HS-5 (cell line): ENCODE results near the gene B3GALT5.

ENCODE experiments used
- DNase-seq: peaks from one replicate; pipeline ENCODE4 v3.0.0-alpha.2; 2012; ENCODE audit warnings: low read depth

The B3GALT5 gene

GRCh38 chr21:39610703-39611102 is 2.0 kb upstream of the B3GALT5 start:
- no peak for DNase-seq

- no peak for DNase-seq
These were observed 1.1 kb upstream of the B3GALT5 start for GRCh38 chr21:39611551-39612190.

- DNase-seq = no peak
These were observed 548 bp downstream of the B3GALT5 start for GRCh38 chr21:39613041-39613934.

GRCh38 chr21:39616211-39616772 is 3.6 kb downstream of the B3GALT5 start:
- DNase-seq = no peak

- DNase-seq = no peak
These were observed 8.1 kb downstream of the B3GALT5 start for GRCh38 chr21:39620856-39621255.

- no peak for DNase-seq
These were observed 12.6 kb downstream of the B3GALT5 start for GRCh38 chr21:39625211-39625895.

GRCh38 chr21:39628385-39628784 is 15.6 kb downstream of the B3GALT5 start:
- no peak for DNase-seq

GRCh38 chr21:39630191-39630591 is 17.5 kb downstream of the B3GALT5 start:
- DNase-seq = peak; percentile 68

- DNase-seq = no peak
These were observed 18.1 kb downstream of the B3GALT5 start for GRCh38 chr21:39630827-39631226.

GRCh38 chr21:39631842-39632562 is 19.3 kb downstream of the B3GALT5 start:
- DNase-seq = no peak

- peak; percentile 54 for DNase-seq
These were observed 20.2 kb downstream of the B3GALT5 start for GRCh38 chr21:39632796-39633442.

GRCh38 chr21:39633770-39634181 is 21.0 kb downstream of the B3GALT5 start:
- DNase-seq = peak; percentile 93

GRCh38 chr21:39634507-39634906 is 21.8 kb downstream of the B3GALT5 start:
- DNase-seq = no peak

GRCh38 chr21:39637197-39637970 is 24.6 kb downstream of the B3GALT5 start:
- DNase-seq = no peak

GRCh38 chr21:39637971-39638240 is 25.2 kb downstream of the B3GALT5 start:
- DNase-seq = no peak

GRCh38 chr21:39638281-39638680 is 25.5 kb downstream of the B3GALT5 start:
- no peak for DNase-seq

- no peak for DNase-seq
These were observed 28.0 kb downstream of the B3GALT5 start for GRCh38 chr21:39640754-39641153.

- no peak for DNase-seq
These were observed 29.2 kb downstream of the B3GALT5 start for GRCh38 chr21:39641827-39642450.

GRCh38 chr21:39644062-39644560 is 31.4 kb downstream of the B3GALT5 start:
- no peak for DNase-seq

GRCh38 chr21:39645331-39645730 is 32.6 kb downstream of the B3GALT5 start:
- DNase-seq = no peak
